Occipital lobe (tissue), 2 donors: Measurements from ENCODE around the gene NDRG4. TPM values are rescaled to one million over a fixed set of nuclear protein-coding genes. Genes with fewer than 3 reads are reported as not detected.

Source experiments
- DNase-seq: peaks from one replicate; lab custom pipeline; 2025; lab: John Stamatoyannopoulos, UW
- total RNA-seq: library from RNA; depleted of rRNA; stranded (reverse); fragments of >200 nt; gene quantifications from one replicate; pipeline ENCODE4 v1.2.3, GENCODE V29; 2014

NDRG4 gene
- total RNA-seq, 1 donor from 2014 or later: 217 TPM

- DNase-seq: no peak
Observed at GRCh38 chr16:58493756-58494431, 6.0 kb upstream of the NDRG4 start.

- DNase-seq: peak; percentile 89
Observed at GRCh38 chr16:58494981-58495520, 4.9 kb upstream of the NDRG4 start.

- DNase-seq: peak; percentile 83
Observed at GRCh38 chr16:58495521-58496331, 4.2 kb upstream of the NDRG4 start.

GRCh38 chr16:58497468-58497867 is 2.5 kb upstream of the NDRG4 start:
- no peak for DNase-seq

- DNase-seq: no peak
Observed at GRCh38 chr16:58497935-58498334, 2.0 kb upstream of the NDRG4 start.

- DNase-seq: no peak
Observed at GRCh38 chr16:58498341-58499091, 1.4 kb upstream of the NDRG4 start.

- DNase-seq: no peak
Observed at GRCh38 chr16:58499092-58499511, 841 bp upstream of the NDRG4 start.

- peak; percentile 29 for DNase-seq
Observed at GRCh38 chr16:58500430-58501241, 693 bp downstream of the NDRG4 start.

- DNase-seq: peak; percentile 41
Observed at GRCh38 chr16:58501242-58502131, 1.5 kb downstream of the NDRG4 start.

GRCh38 chr16:58502217-58502921 is 2.4 kb downstream of the NDRG4 start:
- DNase-seq: no peak

- no peak for DNase-seq
Observed at GRCh38 chr16:58503166-58503862, 3.4 kb downstream of the NDRG4 start.

GRCh38 chr16:58503863-58504688 is 4.1 kb downstream of the NDRG4 start:
- no peak for DNase-seq

- DNase-seq: no peak
Observed at GRCh38 chr16:58506241-58507194, 6.6 kb downstream of the NDRG4 start.

- DNase-seq: no peak
Observed at GRCh38 chr16:58507195-58507962, 7.4 kb downstream of the NDRG4 start.

GRCh38 chr16:58507963-58508670 is 8.2 kb downstream of the NDRG4 start:
- no peak for DNase-seq
